22Rv1 (cell line): Measurements from ENCODE around the gene AEN.

ENCODE experiments used
- H3K27ac ChIP-seq: fragments of 450-650 bp; 2 replicates; pipeline ENCODE4 v1.5.1; 2017
- ZFX ChIP-seq: fragments of 450-650 bp; IDR thresholded peaks from 2 replicates; pipeline ENCODE4 v1.6.1; 2017; ENCODE audit warnings: antibody characterized with exemption, borderline replicate concordance
- TF ChIP-seq, protein P1 (sequence below): fragments of 450-650 bp; IDR thresholded peaks from 2 replicates; pipeline ENCODE4 v1.5.1; 2017; ENCODE audit warnings: mild to moderate bottlenecking

AEN gene

DNA sequence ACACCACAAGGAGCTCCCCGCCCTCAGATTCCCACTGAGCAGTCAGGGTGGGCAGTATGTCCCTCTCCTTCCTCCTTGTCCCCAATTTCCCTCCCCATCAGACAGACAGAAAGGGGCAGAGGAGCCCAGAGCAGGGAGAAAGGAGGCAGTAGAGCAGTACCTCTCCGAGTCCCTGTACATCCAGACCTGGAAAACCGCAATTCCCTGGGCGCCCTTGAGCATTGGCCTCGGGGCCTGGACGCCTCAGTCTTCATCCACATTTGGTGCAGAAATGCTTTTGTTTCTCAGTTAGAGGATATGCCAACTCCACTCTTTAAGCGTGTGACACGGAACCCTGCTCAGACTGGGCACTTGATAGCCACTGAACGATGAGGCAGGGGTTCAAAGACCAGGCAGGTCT is 23.6 kb downstream of the AEN start:
- no peak overlapping the region for H3K27ac ChIP-seq
- TF ChIP-seq ZFX, result no peak
- TF ChIP-seq, protein P1, sequence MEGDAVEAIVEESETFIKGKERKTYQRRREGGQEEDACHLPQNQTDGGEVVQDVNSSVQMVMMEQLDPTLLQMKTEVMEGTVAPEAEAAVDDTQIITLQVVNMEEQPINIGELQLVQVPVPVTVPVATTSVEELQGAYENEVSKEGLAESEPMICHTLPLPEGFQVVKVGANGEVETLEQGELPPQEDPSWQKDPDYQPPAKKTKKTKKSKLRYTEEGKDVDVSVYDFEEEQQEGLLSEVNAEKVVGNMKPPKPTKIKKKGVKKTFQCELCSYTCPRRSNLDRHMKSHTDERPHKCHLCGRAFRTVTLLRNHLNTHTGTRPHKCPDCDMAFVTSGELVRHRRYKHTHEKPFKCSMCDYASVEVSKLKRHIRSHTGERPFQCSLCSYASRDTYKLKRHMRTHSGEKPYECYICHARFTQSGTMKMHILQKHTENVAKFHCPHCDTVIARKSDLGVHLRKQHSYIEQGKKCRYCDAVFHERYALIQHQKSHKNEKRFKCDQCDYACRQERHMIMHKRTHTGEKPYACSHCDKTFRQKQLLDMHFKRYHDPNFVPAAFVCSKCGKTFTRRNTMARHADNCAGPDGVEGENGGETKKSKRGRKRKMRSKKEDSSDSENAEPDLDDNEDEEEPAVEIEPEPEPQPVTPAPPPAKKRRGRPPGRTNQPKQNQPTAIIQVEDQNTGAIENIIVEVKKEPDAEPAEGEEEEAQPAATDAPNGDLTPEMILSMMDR, result no peak

DNA sequence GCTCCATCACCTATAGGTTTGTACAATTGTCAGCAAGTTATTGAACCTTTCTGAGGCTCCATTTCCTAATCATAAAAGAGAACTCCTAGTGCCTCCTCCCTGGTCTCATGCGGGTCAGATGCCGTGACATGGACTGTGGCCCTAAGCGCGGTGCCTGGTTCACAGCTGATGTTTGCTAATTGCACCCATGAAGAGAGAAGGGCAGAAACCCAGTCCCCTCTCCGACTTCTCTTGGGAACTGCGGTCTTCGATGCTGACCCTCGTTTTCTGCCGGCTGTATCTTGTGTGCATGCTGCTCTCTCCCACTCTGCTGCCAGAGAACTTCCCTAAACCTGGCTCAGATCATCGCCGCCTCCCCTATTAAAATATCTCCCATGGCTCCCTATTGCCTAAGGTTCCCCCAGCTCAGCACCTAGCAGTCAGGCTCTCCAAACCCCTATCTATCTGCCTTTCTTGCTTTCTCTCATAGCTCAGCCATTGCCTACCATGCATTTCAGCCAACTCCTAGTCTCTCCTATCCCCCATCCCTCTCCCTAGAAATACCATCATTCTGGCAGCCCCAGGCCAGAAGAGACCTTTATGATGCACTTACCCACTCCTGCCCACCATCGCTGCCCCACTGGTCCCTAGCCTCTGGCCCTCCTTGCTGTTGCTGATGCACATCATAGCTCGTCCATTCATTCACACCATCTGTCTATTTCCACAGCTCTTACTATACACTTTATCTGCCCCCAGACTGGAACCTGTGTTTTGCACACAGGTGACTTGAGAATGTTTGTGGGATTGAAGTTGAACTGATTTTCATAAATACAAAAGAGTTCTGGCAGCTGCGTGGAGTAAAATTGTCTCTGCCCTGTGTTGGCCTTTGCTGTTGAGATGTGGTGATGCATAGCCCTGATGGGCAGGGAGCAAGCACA is 24.3 kb downstream of the AEN start:
- no peak for TF ChIP-seq ZFX
- TF ChIP-seq, protein P1, result no peak
- no peak overlapping the region for H3K27ac ChIP-seq

GRCh38 chr15:88646088-88646405 is 24.9 kb downstream of the AEN start:
- no peak overlapping the region for H3K27ac ChIP-seq
- no peak for TF ChIP-seq ZFX
- TF ChIP-seq, protein P1, result no peak

DNA sequence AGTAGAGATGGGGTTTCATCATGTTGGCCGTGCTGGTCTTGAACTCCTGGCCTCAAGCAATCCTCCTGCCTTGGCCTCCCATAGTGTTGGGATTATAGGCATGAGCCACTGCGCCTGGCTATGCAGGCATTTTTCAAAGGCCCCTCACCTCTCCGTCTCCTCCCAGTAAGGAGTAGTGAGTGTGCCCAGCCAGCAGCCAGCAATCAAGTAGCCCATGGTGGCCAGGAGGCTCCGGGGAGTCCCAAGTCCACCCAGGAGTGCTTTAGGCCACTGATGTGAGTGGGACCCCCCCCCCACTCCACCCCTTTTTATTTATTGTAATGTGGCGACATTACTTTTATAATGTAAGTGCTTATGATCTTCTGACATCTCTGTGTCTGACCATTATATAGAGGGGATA is 25.8 kb downstream of the AEN start:
- no peak for TF ChIP-seq ZFX
- TF ChIP-seq, protein P1, result no peak
- no peak overlapping the region for H3K27ac ChIP-seq

GRCh38 chr15:88647351-88648105 is 26.4 kb downstream of the AEN start:
- H3K27ac ChIP-seq, result no peak overlapping the region
- no peak for TF ChIP-seq ZFX
- TF ChIP-seq, protein P1, result no peak

GRCh38 chr15:88648357-88649214 is 27.4 kb downstream of the AEN start:
- H3K27ac ChIP-seq, result no peak overlapping the region
- TF ChIP-seq, protein P1, result no peak
- no peak for TF ChIP-seq ZFX
